HEK293 (cell line): ENCODE results near the gene IFT172.

Source experiments
- CTCF ChIA-PET: fragments of 350-600 bp; formaldehyde crosslinking; extraction: SDS; loops from one replicate; lab custom pipeline; 2021; ENCODE audit warnings: antibody characterized with exemption; lab: Yijun Ruan, JAX
- POLR2A ChIA-PET: fragments of 300-600 bp; formaldehyde crosslinking; extraction: SDS; loops from one replicate; lab custom pipeline; 2020; ENCODE audit warnings: antibody characterized with exemption, inconsistent platforms; lab: Yijun Ruan, JAX
- H3K27ac ChIP-seq: fragments of 200-500 bp; sonication (Bioruptor generic); 2 replicates; pipeline ENCODE4 v1.5.1; 2014; ENCODE audit warnings: low read depth, low read length, control low read depth, inconsistent platforms; ENCODE audit errors: extremely low read depth
- H3K36me3 ChIP-seq, 2 experiments: fragments of 200-500 bp in 1 of 2; sonication (Bioruptor generic) in 1 of 2; 1 replicate in 1 of 2; 2 replicates in 1 of 2; pipeline ENCODE4 v1.5.1; 2014 to 2017; ENCODE audit warnings: inconsistent platforms in 2 of 2, low read length in 2 of 2; ENCODE audit not compliant: control insufficient read depth in 2 of 2, insufficient read depth in 1 of 2
- H3K4me1 ChIP-seq: fragments of 200-500 bp; sonication (Bioruptor generic); 2 replicates; pipeline ENCODE4 v1.5.1; 2014; ENCODE audit warnings: mild to moderate bottlenecking, low read length, inconsistent platforms; ENCODE audit not compliant: control insufficient read depth, insufficient read depth
- H3K4me3 ChIP-seq: 2 replicates; pipeline ENCODE4 v1.5.1; 2011; ENCODE audit warnings: low read depth, mild to moderate bottlenecking, control low read depth, low read length, moderate library complexity
- H3K9me3 ChIP-seq: fragments of 200-500 bp; sonication (Bioruptor generic); 2 replicates; pipeline ENCODE4 v1.5.1; 2014; ENCODE audit warnings: low read depth, low read length, inconsistent platforms; ENCODE audit not compliant: control insufficient read depth, insufficient read depth
- ATF2 ChIP-seq: fragments of 450-650 bp; formaldehyde crosslinking; IDR thresholded peaks from 2 replicates; pipeline ENCODE4 v1.5.1; 2016; ENCODE audit warnings: missing biosample characterization, missing genetic modification characterization, low read depth
- BCL11A ChIP-seq: fragments of 450-650 bp; formaldehyde crosslinking; IDR thresholded peaks from 2 replicates; pipeline ENCODE4 v1.5.1; 2016; ENCODE audit warnings: low read depth, missing biosample characterization, missing genetic modification characterization
- BCL11B ChIP-seq: fragments of 450-650 bp; formaldehyde crosslinking; IDR thresholded peaks from 2 replicates; pipeline ENCODE4 v1.5.1; 2016; ENCODE audit warnings: low read depth, missing biosample characterization, missing genetic modification characterization
- HOXD13 ChIP-seq: sonication (generic); formaldehyde crosslinking; IDR thresholded peaks from 2 replicates; pipeline ENCODE4 v1.8.0; 2022; ENCODE audit warnings: missing genetic modification reagents, borderline replicate concordance
- PRDM1 ChIP-seq: fragments of 450-650 bp; formaldehyde crosslinking; IDR thresholded peaks from 2 replicates; pipeline ENCODE4; 2016; ENCODE audit warnings: missing biosample characterization, missing genetic modification characterization
- RBAK ChIP-seq: fragments of 450-650 bp; formaldehyde crosslinking; IDR thresholded peaks from 2 replicates; pipeline ENCODE4 v1.5.1; 2016; ENCODE audit warnings: missing biosample characterization, missing genetic modification characterization
- TSHZ1 ChIP-seq: fragments of 450-650 bp; formaldehyde crosslinking; IDR thresholded peaks from 2 replicates; pipeline ENCODE4 v1.5.1; 2016; ENCODE audit warnings: missing biosample characterization, missing genetic modification characterization, borderline replicate concordance
- YY1 ChIP-seq: fragments of 450-650 bp; formaldehyde crosslinking; IDR thresholded peaks from 2 replicates; pipeline ENCODE4 v1.5.1; 2018; ENCODE audit warnings: missing biosample characterization, missing genetic modification characterization
- ZBTB6 ChIP-seq: fragments of 450-650 bp; formaldehyde crosslinking; IDR thresholded peaks from 2 replicates; pipeline ENCODE4 v1.5.1; 2017; ENCODE audit warnings: missing biosample characterization, missing genetic modification characterization
- ZFP3 ChIP-seq: fragments of 450-650 bp; formaldehyde crosslinking; IDR thresholded peaks from 2 replicates; pipeline ENCODE4 v1.5.1; 2016; ENCODE audit warnings: low read depth, missing biosample characterization, missing genetic modification characterization
- ZFP41 ChIP-seq: fragments of 450-650 bp; formaldehyde crosslinking; IDR thresholded peaks from 2 replicates; pipeline ENCODE4 v1.5.1; 2016; ENCODE audit warnings: missing biosample characterization, missing genetic modification characterization, borderline replicate concordance
- ZFP69B ChIP-seq: fragments of 450-650 bp; formaldehyde crosslinking; IDR thresholded peaks from 2 replicates; pipeline ENCODE4 v1.5.1; 2016; ENCODE audit warnings: missing biosample characterization, missing genetic modification characterization
- ZNF184 ChIP-seq: fragments of 450-650 bp; IDR thresholded peaks from 2 replicates; pipeline ENCODE4 v1.5.1; 2018; ENCODE audit warnings: missing biosample characterization, mild to moderate bottlenecking, missing genetic modification characterization
- ZNF202 ChIP-seq: fragments of 450-650 bp; formaldehyde crosslinking; IDR thresholded peaks from 2 replicates; pipeline ENCODE4 v1.5.1; 2016; ENCODE audit warnings: missing biosample characterization, missing genetic modification characterization, borderline replicate concordance
- ZNF391 ChIP-seq: fragments of 450-650 bp; formaldehyde crosslinking; IDR thresholded peaks from 2 replicates; pipeline ENCODE4 v1.5.1; 2016; ENCODE audit warnings: low read depth, missing biosample characterization, missing genetic modification characterization, borderline replicate concordance
- ZNF416 ChIP-seq: fragments of 450-650 bp; formaldehyde crosslinking; IDR thresholded peaks from 2 replicates; pipeline ENCODE4 v1.5.1; 2016; ENCODE audit warnings: missing biosample characterization, missing genetic modification characterization
- ZNF518A ChIP-seq: fragments of 450-650 bp; formaldehyde crosslinking; conservative IDR thresholded peaks from 2 replicates; pipeline ENCODE4 v1.5.1; 2016; ENCODE audit warnings: low read depth, missing biosample characterization, missing genetic modification characterization
- ZNF548 ChIP-seq: fragments of 450-650 bp; formaldehyde crosslinking; IDR thresholded peaks from 2 replicates; pipeline ENCODE4 v1.5.1; 2016; ENCODE audit warnings: missing biosample characterization, missing genetic modification characterization
- ZNF555 ChIP-seq: fragments of 450-650 bp; formaldehyde crosslinking; conservative IDR thresholded peaks from 2 replicates; pipeline ENCODE4 v1.5.1; 2017; ENCODE audit warnings: missing biosample characterization, mild to moderate bottlenecking, missing genetic modification characterization, inconsistent platforms
- ZNF558 ChIP-seq: fragments of 450-650 bp; formaldehyde crosslinking; IDR thresholded peaks from 2 replicates; pipeline ENCODE4 v1.5.1; 2016; ENCODE audit warnings: missing biosample characterization, missing genetic modification characterization
- ZNF626 ChIP-seq: fragments of 450-650 bp; sonication (Bioruptor Pico); formaldehyde crosslinking; IDR thresholded peaks from 2 replicates; pipeline ENCODE4 v1.5.1; 2018; ENCODE audit warnings: missing biosample characterization, missing genetic modification characterization, inconsistent platforms
- ZNF629 ChIP-seq: fragments of 450-650 bp; formaldehyde crosslinking; IDR thresholded peaks from 2 replicates; pipeline ENCODE4 v1.5.1; 2017; ENCODE audit warnings: missing biosample characterization, missing genetic modification characterization
- ZNF639 ChIP-seq: fragments of 450-650 bp; formaldehyde crosslinking; IDR thresholded peaks from 2 replicates; pipeline ENCODE4 v1.5.1; 2016; ENCODE audit warnings: missing biosample characterization, missing genetic modification characterization
- ZNF658 ChIP-seq: fragments of 450-650 bp; formaldehyde crosslinking; IDR thresholded peaks from 2 replicates; pipeline ENCODE4; 2016; ENCODE audit warnings: missing biosample characterization, missing genetic modification characterization

IFT172 gene

GRCh38 chr2:27435628-27436027 is 53.9 kb downstream of the IFT172 start:
- peaks cover 6% of the 10 kb centered on the region for H3K4me1 ChIP-seq
- TF ChIP-seq ZNF626, result no peak
- no peak for TF ChIP-seq ZNF202 (tag by site-specific recombination)
- TF ChIP-seq RBAK (tag by site-specific recombination), result no peak
- TF ChIP-seq ZNF639 (tag by site-specific recombination), result no peak
- no peak for TF ChIP-seq ZNF518A (tag by site-specific recombination)
- no peak for TF ChIP-seq HOXD13 (CRISPR knock-in tag)
- no peak for TF ChIP-seq ZNF629
- no peak for TF ChIP-seq ZNF555
- no peak for TF ChIP-seq ATF2 (tag by site-specific recombination)
- TF ChIP-seq BCL11B, result no peak
- TF ChIP-seq YY1 (tag by site-specific recombination), result no peak
- TF ChIP-seq ZNF548, result no peak
- TF ChIP-seq PRDM1 (tag by site-specific recombination), result no peak
- TF ChIP-seq ZNF658 (tag by site-specific recombination), result no peak
- no peak for TF ChIP-seq ZFP41 (tag by site-specific recombination)
- TF ChIP-seq ZNF391 (tag by site-specific recombination), result no peak
- CTCF ChIA-PET, result no interaction called here
- H3K4me3 ChIP-seq, result no peak overlapping the region
- H3K27ac ChIP-seq, result no peak overlapping the region
- H3K9me3 ChIP-seq, result no peaks in the 10 kb centered on the region
- POLR2A ChIA-PET, result no interaction called here
- peaks cover 66 to 74% of the 10 kb centered on the region in 2 experiments for H3K36me3 ChIP-seq

- Histone ChIP-seq H3K36me3 (peaks cover 36 to 37% of the 10 kb centered on the region in 2 experiments), H3K4me3 (no peak overlapping the region), H3K27ac (no peak overlapping the region), H3K9me3 (no peaks in the 10 kb centered on the region), H3K4me1 (peaks cover 11% of the 10 kb centered on the region)
- ChIA-PET POLR2A (no interaction called here), CTCF (interaction anchor here (0.7 to 1.3 kb wide), 4 partner anchors 8 to 251 kb away, joined by 3 to 4 read pairs (median 4); partner anchors contain the start of gene PPM1G)
- TF ChIP-seq ZFP3 (tag by site-specific recombination) (no peak), ZNF629 (peak; percentile 93), TSHZ1 (tag by site-specific recombination) (0 out of 2 replicates have a peak, but pooled peaks have one; percentile 34), BCL11A (tag by site-specific recombination) (no peak), ZBTB6 (tag by site-specific recombination) (no peak), ZNF416 (tag by site-specific recombination) (no peak), ZNF184 (tag by site-specific recombination) (peak; percentile 22; the same call in 1 of the 2 replicates), ZFP69B (0 out of 2 replicates have a peak, but pooled peaks have one; percentile 46), ZNF558 (tag by site-specific recombination) (peak; percentile 61; the same call in 1 of the 2 replicates)
Observed at GRCh38 chr2:27431395-27431794, 58.1 kb downstream of the IFT172 start.
